ENCODE data around the gene EOLA1. TPM values are rescaled to one million over a fixed set of nuclear protein-coding genes. Genes with fewer than 3 reads are reported as not detected.

Gene EOLA1
- total RNA-seq, 1 experiment from 2014 or later: 9.0 TPM

GRCh38 chrX:149506349-149506748 is 34.5 kb upstream of the EOLA1 start (continued):
- TF ChIP-seq CTCF (IDR thresholded peaks at IDR 0.05 in 2 of 3, conservative IDR thresholded peaks at IDR 0.05 in 1 of 3; ENCODE audit: borderline replicate concordance in 1 of 3, insufficient read depth in 1 of 3, low read depth in 2 of 3, low read length in 2 of 3): no peak
- TF ChIP-seq EGR1 (IDR thresholded peaks at IDR 0.05; ENCODE audit: low read depth): no peak
- TF ChIP-seq EZH2 (IDR thresholded peaks at IDR 0.05): no peak
- TF ChIP-seq ZNF274 (IDR thresholded peaks at IDR 0.05; ENCODE audit: low read depth, low read length): no peak

GRCh38 chrX:149508467-149508866 is 32.3 kb upstream of the EOLA1 start:
- ChIA-PET POLR2A (no interaction called here), RAD21 (ENCODE audit: low non-redundant PET in 1 of 2, low total read pairs in 2 of 2, uncharacterized antibody in 2 of 2, unreplicated experiment in 2 of 2) (no interaction called here), CTCF (no interaction called here)
- H3K79me2 ChIP-seq (ENCODE audit: insufficient read depth, low read length): peaks cover 4% of the 10 kb centered on the region; the same call in 1 of the 2 replicates
- no peaks in the 10 kb centered on the region for H3K27me3 ChIP-seq (ENCODE audit: insufficient read depth, low read length)
- H3K9me3 ChIP-seq (ENCODE audit: control insufficient read depth in 1 of 2, insufficient read depth in 1 of 2, low read depth in 1 of 2, low read length in 2 of 2): no peaks in the 10 kb centered on the region
- DNase-seq (ENCODE audit: low read depth, low spot score) (no peak), ATAC-seq (no peak)
- no peaks in the 10 kb centered on the region for H3K36me3 ChIP-seq (ENCODE audit: control insufficient read depth in 1 of 2, insufficient read depth in 2 of 2, low read length in 2 of 2)
- no peak overlapping the region for H3K4me3 ChIP-seq (replicated peaks in 1 of 2; ENCODE audit: low read depth in 1 of 2, low read length in 2 of 2)
- H4K20me1 ChIP-seq (ENCODE audit: insufficient read depth): no peaks in the 10 kb centered on the region
- no peak for TF ChIP-seq SIN3A (IDR thresholded peaks at IDR 0.05; ENCODE audit: low read depth)
- no peak for TF ChIP-seq ZNF274 (IDR thresholded peaks at IDR 0.05; ENCODE audit: low read depth, low read length)
- no peak for TF ChIP-seq POLR2A (IDR thresholded peaks at IDR 0.05; ENCODE audit: borderline replicate concordance, extremely low read depth, insufficient read depth, insufficient read length)
- no peak for TF ChIP-seq MAX (IDR thresholded peaks at IDR 0.05)
- TF ChIP-seq CBX3 (IDR thresholded peaks at IDR 0.05; ENCODE audit: low read depth): no peak
- TF ChIP-seq CTCF (IDR thresholded peaks at IDR 0.05 in 2 of 3, conservative IDR thresholded peaks at IDR 0.05 in 1 of 3; ENCODE audit: borderline replicate concordance in 1 of 3, insufficient read depth in 1 of 3, low read depth in 2 of 3, low read length in 2 of 3): no peak
- TF ChIP-seq CEBPB (IDR thresholded peaks at IDR 0.05; ENCODE audit: low read depth): no peak
- TF ChIP-seq YY1 (IDR thresholded peaks at IDR 0.05; ENCODE audit: extremely low read depth, insufficient replicate concordance, low read depth, low read length): no peak
- TF ChIP-seq POLR2AphosphoS5 (IDR thresholded peaks at IDR 0.05; ENCODE audit: low read depth, low read length): no peak
- no peak for TF ChIP-seq EZH2 (IDR thresholded peaks at IDR 0.05)
- no peak for TF ChIP-seq RAD21 (IDR thresholded peaks at IDR 0.05; ENCODE audit: low read depth)
- no peak for TF ChIP-seq JUND (IDR thresholded peaks at IDR 0.05)
- TF ChIP-seq ELF1 (IDR thresholded peaks at IDR 0.05; ENCODE audit: borderline replicate concordance, low read depth): no peak
- no peak for TF ChIP-seq ATF3 (IDR thresholded peaks at IDR 0.05)
- TF ChIP-seq SRF (IDR thresholded peaks at IDR 0.05; ENCODE audit: low read depth): no peak
- no peak for TF ChIP-seq EZH2phosphoT487 (IDR thresholded peaks at IDR 0.05; ENCODE audit: borderline replicate concordance)
- TF ChIP-seq ZFX (IDR thresholded peaks at IDR 0.05): no peak
- H3K9me2 ChIP-seq (ENCODE audit: insufficient read depth): no peaks in the 10 kb centered on the region
- intact Hi-C loops (cut with micrococcal nuclease): no loop called here
- H2AFZ ChIP-seq (ENCODE audit: low read depth, low read length, poor library complexity, severe bottlenecking): no peak overlapping the region
- no peak overlapping the region for H3K9ac ChIP-seq (ENCODE audit: low read length)
- no peak overlapping the region for H3K27ac ChIP-seq (ENCODE audit: low read depth, low read length)
- no peak overlapping the region for H3K4me2 ChIP-seq (ENCODE audit: low read length)
- BruUV-seq (replicated peaks): no TSS peak
- peaks cover 11 to 44% of the 10 kb centered on the region in 2 experiments for H3K4me1 ChIP-seq (ENCODE audit: control insufficient read depth in 1 of 2, insufficient read depth in 2 of 2, low read length in 2 of 2)
